Spinal cord (tissue), 10 donors: ENCODE data around the gene ENDOV. TPM values are rescaled to one million over a fixed set of nuclear protein-coding genes. Genes with fewer than 3 reads are reported as not detected.
A peak's percentile ranks its signal among the peaks of the same experiment; 100 is the strongest.

Source experiments
- DNase-seq, 6 donors: peaks; one replicate each; pipeline versions ENCODE4 v3.0.0 to v3.0.0-alpha.2; 2013 to 2015; ENCODE audit warnings: low spot score in 6 of 6, low read depth in 4 of 6
- H3K27ac ChIP-seq: one replicate; pipeline ENCODE4 v1.5.1; 2013; ENCODE audit warnings: low read depth, low read length, control low read depth
- H3K27me3 ChIP-seq: one replicate; pipeline ENCODE4 v1.6.1; 2013; ENCODE audit warnings: low read length; ENCODE audit not compliant: control insufficient read depth, insufficient read depth
- H3K36me3 ChIP-seq: one replicate; pipeline ENCODE4 v1.6.1; 2013; ENCODE audit warnings: low read length; ENCODE audit not compliant: control insufficient read depth, insufficient read depth
- H3K4me1 ChIP-seq: one replicate; pipeline ENCODE4 v1.6.1; 2013; ENCODE audit warnings: low read length; ENCODE audit not compliant: control insufficient read depth, insufficient read depth
- H3K4me3 ChIP-seq: one replicate; pipeline ENCODE4 v1.5.1; 2013; ENCODE audit warnings: low read depth, low read length, control low read depth
- H3K9me3 ChIP-seq: one replicate; pipeline ENCODE4 v1.6.1; 2013; ENCODE audit warnings: low read length; ENCODE audit not compliant: control insufficient read depth, insufficient read depth
- WGBS: methylation state at CpG from one replicate; pipeline ENCODE4 v1.1.5; 2013; ENCODE audit warnings: missing lambda C conversion rate; ENCODE audit not compliant: insufficient coverage; 5-methylcytosine and 5-hydroxymethylcytosine counted together
- polyA plus RNA-seq, 2 donors: library from polyadenylated mRNA; unstranded; fragments of 120-200 nt; gene quantifications; one replicate each; pipeline ENCODE4 v1.2.1, GENCODE V29; 2013; ENCODE audit not compliant: insufficient read length in 2 of 2
- total RNA-seq, 2 donors: library from RNA; depleted of rRNA in 1 of 2; stranded (reverse); fragments of 120-200 nt in 1 of 2; fragments of >200 nt in 1 of 2; gene quantifications; one replicate each; pipeline versions ENCODE4 v1.2.3 to v1.2.4, GENCODE V29; 2013 to 2014
- donor health status: healthy.

The ENDOV gene
- total and polyA plus RNA-seq, 4 donors = 14.3 to 51.6 (median 29.4) TPM

DNA sequence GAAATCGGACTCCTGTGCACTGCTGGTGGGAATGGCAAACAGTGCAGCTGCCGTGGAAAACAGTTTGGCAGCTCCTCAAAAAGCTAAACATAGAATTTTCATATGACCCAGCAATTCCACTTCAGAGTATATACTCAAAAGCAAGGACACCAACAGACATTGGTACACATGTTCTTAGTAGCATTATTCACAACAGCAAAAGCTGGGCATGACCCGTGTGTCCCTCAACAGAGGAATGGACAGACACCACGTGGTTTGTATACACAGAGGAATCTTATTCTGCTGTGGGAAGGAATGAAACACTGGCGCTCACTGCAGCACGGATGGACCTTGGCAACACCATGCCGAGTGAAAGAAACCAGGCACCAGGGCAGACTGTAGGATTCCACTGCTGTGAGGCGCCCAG, 45.5 kb downstream of the ENDOV start:
- Histone ChIP-seq H3K27ac (no peak overlapping the region), H3K36me3 (peaks cover 2% of the 10 kb centered on the region), H3K27me3 (no peaks in the 10 kb centered on the region), H3K4me3 (no peak overlapping the region), H3K9me3 (no peaks in the 10 kb centered on the region), H3K4me1 (peaks cover 14% of the 10 kb centered on the region)
- WGBS = 42% methylated on average over 8 of the region's 8 CpGs
- no peak for DNase-seq

DNA sequence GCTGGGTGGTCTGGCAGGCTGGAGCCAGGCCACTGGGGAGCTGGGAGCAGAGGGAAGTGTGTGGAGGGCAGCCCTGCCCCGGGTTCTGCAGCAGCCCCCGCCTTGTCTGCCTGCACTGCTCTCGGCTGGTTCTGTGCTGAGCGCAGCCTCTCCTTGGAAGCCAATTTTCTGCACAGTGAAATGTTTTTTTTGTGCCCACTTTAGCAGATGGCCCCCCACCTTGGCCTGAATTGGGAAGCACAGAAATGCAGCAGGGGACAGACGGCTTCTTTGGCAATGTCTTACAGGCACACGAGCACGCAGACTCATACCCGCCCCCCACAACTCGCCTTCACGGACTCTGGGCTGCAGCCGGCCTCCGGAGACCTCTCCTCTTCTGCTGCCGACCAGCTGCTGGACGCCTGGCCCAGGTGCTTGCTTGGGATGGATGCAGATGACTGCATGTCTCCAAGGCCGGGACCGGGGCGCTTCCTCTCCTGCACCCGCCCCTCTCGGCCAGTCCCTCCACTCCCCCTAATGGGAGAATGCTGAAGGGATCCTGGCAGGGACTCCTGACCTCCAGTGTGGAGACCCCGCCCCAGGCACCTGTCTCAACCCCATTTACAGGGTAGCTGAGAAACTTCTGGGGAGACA, 46.7 kb downstream of the ENDOV start:
- peaks cover 7% of the 10 kb centered on the region for H3K36me3 ChIP-seq
- DNase-seq = peak in 2 of 6 donors; percentile 58 to 93
- no peaks in the 10 kb centered on the region for H3K9me3 ChIP-seq
- 40% methylated on average over 15 of the region's 20 CpGs for WGBS
- no peak overlapping the region for H3K4me3 ChIP-seq
- H3K4me1 ChIP-seq = peaks cover 3% of the 10 kb centered on the region
- H3K27ac ChIP-seq = no peak overlapping the region
- H3K27me3 ChIP-seq = no peaks in the 10 kb centered on the region

DNA sequence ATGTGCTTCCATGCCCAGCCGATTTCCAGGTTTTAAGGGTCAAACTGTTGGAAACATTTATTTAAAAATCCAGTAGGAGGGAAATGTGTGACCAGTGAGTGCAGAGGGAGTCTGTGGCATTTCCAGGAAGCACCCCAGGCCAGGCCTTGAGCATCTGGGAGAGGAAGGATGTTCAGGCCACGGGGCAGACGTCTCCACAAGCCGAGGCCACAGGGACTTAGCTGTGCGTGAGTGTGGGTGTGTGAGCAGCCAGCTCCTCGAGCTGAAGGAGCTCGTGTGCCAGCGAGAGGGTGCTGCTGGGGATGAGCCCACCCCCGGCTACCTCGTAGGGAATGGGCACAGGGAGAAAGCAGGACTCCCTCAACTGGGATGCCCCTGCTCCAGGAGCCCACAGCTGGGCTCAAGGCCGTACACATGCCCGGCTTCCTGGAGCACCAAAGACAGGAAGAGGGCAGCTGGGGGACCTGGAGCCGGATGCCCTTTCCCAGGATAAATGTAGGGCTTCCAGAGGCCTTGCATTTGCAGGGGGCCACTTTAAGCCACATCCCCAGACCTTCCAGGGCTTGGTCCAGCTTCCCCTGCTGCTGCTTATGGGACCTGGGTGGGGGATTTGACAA, 48.9 kb downstream of the ENDOV start:
- peaks cover 15% of the 10 kb centered on the region for H3K4me1 ChIP-seq
- no peak overlapping the region for H3K27ac ChIP-seq
- peaks cover 19% of the 10 kb centered on the region for H3K36me3 ChIP-seq
- no peak for DNase-seq
- H3K4me3 ChIP-seq = no peak overlapping the region
- 80% methylated on average over 13 of the region's 13 CpGs for WGBS
- H3K27me3 ChIP-seq = peaks cover 14% of the 10 kb centered on the region
- H3K9me3 ChIP-seq = no peaks in the 10 kb centered on the region

DNA sequence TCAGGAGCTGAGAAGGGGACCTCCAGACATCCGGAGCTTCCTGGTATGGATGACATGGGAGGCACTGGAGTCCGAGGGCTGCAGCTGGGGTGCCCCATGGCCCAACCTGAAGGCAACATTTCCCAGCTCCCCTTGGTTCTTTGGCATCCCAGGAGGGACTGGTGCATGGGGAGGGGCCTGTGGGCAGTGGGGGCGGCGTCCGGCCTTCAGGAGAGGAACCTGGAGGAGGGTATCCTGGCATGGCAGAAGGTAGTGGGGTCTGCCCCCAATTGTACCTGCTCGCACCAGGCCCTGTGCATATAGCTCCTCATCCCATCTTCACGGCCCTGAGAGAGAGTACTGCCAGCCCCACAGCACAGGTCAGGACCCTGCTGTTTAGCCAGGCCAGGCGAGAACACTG, 49.5 kb downstream of the ENDOV start:
- H3K4me3 ChIP-seq = no peak overlapping the region
- peaks cover 23% of the 10 kb centered on the region for H3K36me3 ChIP-seq
- H3K9me3 ChIP-seq = no peaks in the 10 kb centered on the region
- no peak for DNase-seq
- H3K4me1 ChIP-seq = peaks cover 21% of the 10 kb centered on the region
- WGBS = 79% methylated on average over 5 of the region's 8 CpGs
- peaks cover 18% of the 10 kb centered on the region for H3K27me3 ChIP-seq
- no peak overlapping the region for H3K27ac ChIP-seq

- H3K27me3 ChIP-seq = peaks cover 18% of the 10 kb centered on the region
- no peak overlapping the region for H3K4me3 ChIP-seq
- H3K4me1 ChIP-seq = peaks cover 25% of the 10 kb centered on the region
These were observed 50.5 kb downstream of the ENDOV start for GRCh38 chr17:80465327-80465974.

GRCh38 chr17:80466188-80466705, 51.3 kb downstream of the ENDOV start:
- H3K27me3 ChIP-seq = peaks cover 18% of the 10 kb centered on the region
- no peak overlapping the region for H3K4me3 ChIP-seq
- DNase-seq = no peak
- no peak overlapping the region for H3K27ac ChIP-seq
- no peaks in the 10 kb centered on the region for H3K9me3 ChIP-seq
- 77% methylated on average over 7 of the region's 15 CpGs for WGBS
- H3K4me1 ChIP-seq = peaks cover 22% of the 10 kb centered on the region
- peaks cover 38% of the 10 kb centered on the region for H3K36me3 ChIP-seq

More at GRCh38 chr17:80465327-80465974, 50.5 kb downstream of the ENDOV start:
- peak in 1 of 6 donors; percentile 50 for DNase-seq
- Histone ChIP-seq H3K27ac (no peak overlapping the region), H3K9me3 (no peaks in the 10 kb centered on the region), H3K36me3 (peaks cover 30% of the 10 kb centered on the region)
- 58% methylated on average over 11 of the region's 20 CpGs for WGBS

- no peaks in the 10 kb centered on the region for H3K9me3 ChIP-seq
- peaks cover 31% of the 10 kb centered on the region for H3K27me3 ChIP-seq
- H3K27ac ChIP-seq = no peak overlapping the region
- peaks cover 57% of the 10 kb centered on the region for H3K36me3 ChIP-seq
- no peak overlapping the region for H3K4me3 ChIP-seq
- WGBS = 14% methylated on average over 14 of the region's 16 CpGs
- H3K4me1 ChIP-seq = peaks cover 37% of the 10 kb centered on the region
- DNase-seq = no peak
These were observed 53.3 kb downstream of the ENDOV start for GRCh38 chr17:80468242-80468641.

- Histone ChIP-seq H3K9me3 (no peaks in the 10 kb centered on the region), H3K4me1 (peaks cover 44% of the 10 kb centered on the region), H3K27me3 (peaks cover 38% of the 10 kb centered on the region), H3K4me3 (no peak overlapping the region), H3K36me3 (peaks cover 64% of the 10 kb centered on the region), H3K27ac (no peak overlapping the region)
- peak in 2 of 6 donors; percentile 46 to 74 for DNase-seq
- 55% methylated on average over 27 of the region's 28 CpGs for WGBS
These were observed 54.0 kb downstream of the ENDOV start for GRCh38 chr17:80468781-80469493.

DNA sequence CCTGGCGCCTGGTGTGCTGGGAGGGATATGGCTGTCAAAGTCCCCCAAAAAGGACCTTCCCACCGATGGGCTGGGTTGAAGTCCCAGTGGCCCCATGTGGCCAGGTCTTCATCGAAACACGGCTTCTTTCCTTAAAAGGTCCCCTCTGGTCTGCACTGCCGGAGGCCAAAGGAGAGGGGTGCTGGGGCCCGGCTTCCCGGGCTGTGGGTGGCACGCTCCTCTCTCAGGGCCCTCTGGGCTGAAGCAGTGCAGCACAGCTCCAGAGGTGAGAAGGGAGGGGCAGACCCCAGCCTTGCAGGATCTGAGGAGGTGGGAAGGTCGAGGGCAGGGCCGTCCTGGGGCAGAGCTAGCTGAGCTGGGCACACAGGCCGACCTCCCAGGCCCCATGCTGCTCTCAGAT, 54.7 kb downstream of the ENDOV start:
- Histone ChIP-seq H3K36me3 (peaks cover 62% of the 10 kb centered on the region), H3K4me1 (peaks cover 51% of the 10 kb centered on the region), H3K27ac (no peak overlapping the region), H3K4me3 (no peak overlapping the region), H3K27me3 (peaks cover 45% of the 10 kb centered on the region), H3K9me3 (no peaks in the 10 kb centered on the region)
- 74% methylated on average over 11 of the region's 11 CpGs for WGBS
- no peak for DNase-seq
